ENCODE data around the gene DHCR24.

DNA sequence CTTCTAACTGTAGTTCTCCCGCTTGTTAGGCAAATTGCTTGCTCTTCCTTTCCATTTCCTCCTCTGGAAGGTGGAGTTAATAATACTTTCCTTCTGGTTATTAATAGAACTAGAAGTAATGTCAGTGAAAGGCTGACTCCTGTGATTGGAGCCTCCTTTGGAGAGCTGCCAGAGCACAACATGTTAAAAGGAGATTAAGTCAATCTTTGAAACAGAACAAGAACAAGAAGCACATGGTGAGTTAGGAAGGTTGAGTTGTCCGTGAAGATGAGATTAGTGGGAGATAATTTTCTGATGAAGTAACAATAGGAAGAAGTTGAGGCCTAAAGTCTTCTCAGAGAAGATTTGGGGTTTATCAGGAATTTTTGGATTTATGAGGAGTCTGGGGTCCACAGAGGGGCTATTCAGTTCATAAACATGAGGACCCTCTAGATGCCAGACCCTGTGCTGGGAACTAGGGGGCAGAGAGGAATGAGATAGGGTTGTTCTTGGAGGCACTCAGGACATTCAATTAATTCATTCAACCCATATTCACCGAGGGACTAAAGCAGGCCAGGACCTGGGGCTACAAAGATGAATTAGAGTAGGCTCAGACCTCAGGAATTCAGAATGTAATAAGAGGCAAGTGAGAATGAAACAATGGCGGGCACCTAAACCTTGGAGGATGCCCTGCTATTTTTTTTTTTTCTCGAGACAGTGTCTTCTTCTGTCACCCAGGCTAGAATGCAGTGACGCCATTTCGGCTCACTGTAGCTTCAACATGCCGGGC lies 40.7 kb upstream of the DHCR24 start:
- no peak for TF ChIP-seq STAT6 (CRISPR knock-in tag; conservative IDR thresholded peaks at IDR 0.05; ENCODE audit: low read depth)
- TF ChIP-seq NR2C2 (CRISPR knock-in tag; IDR thresholded peaks at IDR 0.05): no peak
